K562 (cell line): Measurements from ENCODE around the gene ZMIZ1. TPM values are rescaled to one million over a fixed set of nuclear protein-coding genes. Genes with fewer than 3 reads are reported as not detected.

ENCODE experiments used
- AFF1 ChIP-seq, 2 experiments: fragments of 450-650 bp; IDR thresholded peaks; 2 replicates each; pipeline ENCODE4 v1.6.1; 2018; ENCODE audit warnings: mild to moderate bottlenecking in 2 of 2, low read depth in 1 of 2; ENCODE audit not compliant: partially characterized antibody in 2 of 2
- ARHGAP35 ChIP-seq: fragments of 450-650 bp; IDR thresholded peaks from 2 replicates; pipeline ENCODE4 v1.6.1; 2018; ENCODE audit not compliant: partially characterized antibody
- BRD9 ChIP-seq: fragments of 450-650 bp; IDR thresholded peaks from 2 replicates; pipeline ENCODE4 v1.6.1; 2018; ENCODE audit warnings: low read depth; ENCODE audit not compliant: partially characterized antibody
- E2F6 ChIP-seq, 2 experiments: IDR thresholded peaks; 2 replicates each; pipeline ENCODE4 v1.6.1; 2011; ENCODE audit warnings: borderline replicate concordance in 1 of 2, control low read depth in 1 of 2, low read depth in 1 of 2, low read length in 1 of 2, mild to moderate bottlenecking in 1 of 2, mixed read lengths in 1 of 2, moderate library complexity in 1 of 2; ENCODE audit not compliant: insufficient read depth in 1 of 2, insufficient read length in 1 of 2, poor library complexity in 1 of 2, severe bottlenecking in 1 of 2; ENCODE audit errors: extremely low read depth in 1 of 2
- E2F8 ChIP-seq: fragments of 450-650 bp; IDR thresholded peaks from 2 replicates; pipeline ENCODE4 v1.7.1; 2018; ENCODE audit warnings: mild to moderate bottlenecking, low read depth; ENCODE audit not compliant: partially characterized antibody
- HMGN3 ChIP-seq: IDR thresholded peaks from 2 replicates; pipeline ENCODE4 v1.6.1; 2011; ENCODE audit warnings: borderline replicate concordance, low read depth, mild to moderate bottlenecking, mixed read lengths, low read length; ENCODE audit not compliant: insufficient read length; ENCODE audit errors: extremely low read depth
- MAX ChIP-seq: sonication (generic); formaldehyde crosslinking; IDR thresholded peaks from 2 replicates; pipeline ENCODE4 v1.9.0; 2022; ENCODE audit warnings: mild to moderate bottlenecking, missing genetic modification reagents
- MNT ChIP-seq, 2 experiments: fragments of 450-650 bp; conservative IDR thresholded peaks; 2 replicates each; pipeline ENCODE4 v1.6.1; 2017; ENCODE audit warnings: mild to moderate bottlenecking in 2 of 2, moderate library complexity in 2 of 2
- NRF1 ChIP-seq, 2 experiments: fragments of 450-650 bp; IDR thresholded peaks in 1 of 2; conservative IDR thresholded peaks in 1 of 2; 2 replicates each; pipeline ENCODE4 v1.6.1; 2014; ENCODE audit warnings: mild to moderate bottlenecking in 2 of 2
- RHOXF2B ChIP-seq: fragments of 250-450 bp; sonication (Bioruptor Pico); conservative IDR thresholded peaks from 2 replicates; pipeline ENCODE4 v1.5.1; 2021
- SOX6 ChIP-seq: fragments of 450-650 bp; IDR thresholded peaks from 2 replicates; pipeline ENCODE4 v1.6.1; 2014; ENCODE audit warnings: mild to moderate bottlenecking
- ZFP36 ChIP-seq: fragments of 150-350 bp; IDR thresholded peaks from 2 replicates; pipeline ENCODE4 v1.6.1; 2018; ENCODE audit warnings: low read length, low read depth; ENCODE audit not compliant: partially characterized antibody
- ZNF395 ChIP-seq: fragments of 200-800 bp; sonication (Bioruptor generic); IDR thresholded peaks from 2 replicates; pipeline ENCODE4 v1.6.1; 2017; ENCODE audit warnings: missing genetic modification characterization, missing compliant biosample characterization
- polyA plus RNA-seq, 8 experiments: library from polyadenylated mRNA; depleted of rRNA in 4 of 8; stranded (reverse) in 5 of 8; unstranded in 3 of 8; fragments of >200 nt; fragmentation: Nextera tagmentation in 2 of 8; fragmentation: Illumina TruSeq in 1 of 8; extraction: Ambion mirVana in 2 of 8; extraction: Trizol in 1 of 8; gene quantifications; 2 replicates each; pipeline versions ENCODE4 v1.2.1 to v1.2.3, GENCODE V29; 2011 to 2014; ENCODE audit warnings: inconsistent platforms in 1 of 8, missing spikeins in 1 of 8
- total RNA-seq, 7 experiments: library from RNA; depleted of rRNA in 6 of 7; stranded (reverse); fragments of >200 nt in 6 of 7; fragmentation: Illumina TruSeq in 2 of 7; extraction: Trizol in 2 of 7; gene quantifications; 2 replicates each; pipeline versions ENCODE4 v1.2.1 to v1.2.3, GENCODE V29; 2011 to 2021; ENCODE audit warnings: low replicate concordance in 1 of 7

The ZMIZ1 gene
- total and polyA plus RNA-seq, 9 of the 15 experiments (the other 6 are each of a cell fraction or from before 2014, with no cell fraction given) = 1.0 to 37.3 (median 4.3) TPM

- TF ChIP-seq ZNF395 (CRISPR knock-in tag) (no peak), ARHGAP35 (no peak), E2F8 (no peak), MAX (CRISPR knock-in tag) (peak; percentile 57; the same call in 1 of the 2 replicates), E2F6 (IDR thresholded peaks at IDR 0.05; ENCODE audit: borderline replicate concordance in 1 of 2, extremely low read depth in 1 of 2, insufficient read depth in 1 of 2, insufficient read length in 1 of 2, low read depth in 1 of 2, low read length in 1 of 2, poor library complexity in 1 of 2, severe bottlenecking in 1 of 2) (peak in 1 of 2 experiments; percentile 33), BRD9 (no peak), NRF1 (conservative IDR thresholded peaks at IDR 0.05 in 1 of 2, IDR thresholded peaks at IDR 0.05 in 1 of 2) (no peak), AFF1 (IDR thresholded peaks at IDR 0.05; ENCODE audit: low read depth in 1 of 2, partially characterized antibody in 2 of 2) (no peak), ZFP36 (no peak), RHOXF2B (CRISPR knock-in tag) (no peak), SOX6 (no peak), MNT (conservative IDR thresholded peaks at IDR 0.05) (0 out of 4 replicates have a peak, but pooled peaks of 1 of the 2 experiments have one; percentile 48), HMGN3 (no peak)
Observed at GRCh38 chr10:79038841-79039201, 29.9 kb upstream of the ZMIZ1 start (continued).
